ENCODE results near the gene ADGRL1. TPM values are rescaled to one million over a fixed set of nuclear protein-coding genes. Genes with fewer than 3 reads are reported as not detected.

Gene ADGRL1
- total and polyA plus RNA-seq, 2 donors (not counting 3 experiments of a cell fraction or from before 2014, with no cell fraction given): 7.3 to 8.3 TPM

DNA sequence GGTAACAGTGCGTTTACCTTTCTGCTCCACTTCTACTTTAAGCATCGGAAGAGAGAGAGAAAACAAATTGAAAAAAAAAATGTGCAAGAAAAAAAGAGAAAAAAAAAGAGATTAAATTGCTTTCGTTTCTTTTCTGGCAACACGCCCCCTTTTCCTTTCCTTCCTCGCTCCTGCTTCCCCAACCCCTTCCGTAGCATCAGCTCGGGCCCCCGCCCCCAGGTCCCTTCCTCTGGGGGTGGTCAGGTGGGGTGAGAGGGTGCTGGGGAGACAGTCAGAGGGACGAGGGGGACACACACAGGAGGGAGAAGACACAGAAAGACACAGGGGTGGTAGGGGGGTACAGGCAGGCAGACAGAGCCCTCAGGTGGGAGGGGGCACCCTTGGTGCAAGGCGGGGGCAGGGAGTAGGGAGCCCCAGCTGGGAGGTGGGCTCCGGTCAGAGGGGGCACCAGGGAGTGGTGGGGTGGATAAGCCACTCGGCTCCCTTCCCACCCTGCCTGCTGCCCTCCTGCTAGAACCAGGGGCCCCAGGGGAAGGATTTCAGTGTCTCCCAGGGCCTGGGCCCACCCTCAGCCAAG lies 38.9 kb downstream of the ADGRL1 start:
- H2AFZ ChIP-seq (ENCODE audit: low read depth, low read length): no peak overlapping the region
- TF ChIP-seq MYC (IDR thresholded peaks at IDR 0.05; ENCODE audit: low read depth, low read length): no peak
- TF ChIP-seq, protein P1, sequence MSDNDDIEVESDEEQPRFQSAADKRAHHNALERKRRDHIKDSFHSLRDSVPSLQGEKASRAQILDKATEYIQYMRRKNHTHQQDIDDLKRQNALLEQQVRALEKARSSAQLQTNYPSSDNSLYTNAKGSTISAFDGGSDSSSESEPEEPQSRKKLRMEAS (IDR thresholded peaks at IDR 0.05; ENCODE audit: insufficient read depth, insufficient read length): no peak
- H3K9me1 ChIP-seq (replicated peaks; ENCODE audit: control insufficient read depth, extremely low read depth, insufficient read depth, low read length): no peaks in the 10 kb centered on the region
- H3K27me3 ChIP-seq (ENCODE audit: control insufficient read depth in 2 of 2, insufficient read depth in 2 of 2, low read length in 2 of 2): no peaks in the 10 kb centered on the region
- H3K4me2 ChIP-seq (ENCODE audit: insufficient read depth, low read length): no peak overlapping the region
- no peak overlapping the region for H3K9ac ChIP-seq (replicated peaks; ENCODE audit: extremely low read depth, insufficient read depth, low read length)
- no peaks in the 10 kb centered on the region for H3K79me2 ChIP-seq (ENCODE audit: control insufficient read depth, insufficient read depth, low read length)
- intact Hi-C loops (cut with micrococcal nuclease): no loop called here
- ChIA-PET POLR2A (no interaction called here), CTCF (interaction anchor here (1.1 to 1.9 kb wide), 5 partner anchors 12 to 239 kb away, joined by 3 to 12 read pairs (median 6); partner anchors contain the start of gene ASF1B)
- no peaks in the 10 kb centered on the region for H4K20me1 ChIP-seq (replicated peaks; ENCODE audit: control insufficient read depth, extremely low read depth, insufficient read depth, low read length)
- H3K36me3 ChIP-seq (ENCODE audit: control insufficient read depth in 2 of 2, extremely low read depth in 1 of 2, insufficient read depth in 2 of 2, low read length in 2 of 2): no peaks in the 10 kb centered on the region
- no TSS peak for BruUV-seq (replicated peaks)
- DNase-seq (ENCODE audit: low read depth, low spot score) (no peak), FAIRE-seq (no peak)
- dilution Hi-C loops (cut with MboI; ENCODE audit: extremely low pct_ligation_motif_present, low sequenced_read_pairs): no loop called here
- no peaks in the 10 kb centered on the region for H3K4me1 ChIP-seq (ENCODE audit: control insufficient read depth, extremely low read depth, insufficient read depth, low read length)
- no peak overlapping the region for H3K4me3 ChIP-seq (replicated peaks in 1 of 3; ENCODE audit: insufficient read depth in 1 of 3, low read depth in 1 of 3, low read length in 3 of 3)
- H3K9me3 ChIP-seq (replicated peaks; ENCODE audit: control insufficient read depth, insufficient read depth, low read length): no peaks in the 10 kb centered on the region
- no peak overlapping the region for H3K27ac ChIP-seq (ENCODE audit: insufficient read depth, low read depth, low read length)

DNA sequence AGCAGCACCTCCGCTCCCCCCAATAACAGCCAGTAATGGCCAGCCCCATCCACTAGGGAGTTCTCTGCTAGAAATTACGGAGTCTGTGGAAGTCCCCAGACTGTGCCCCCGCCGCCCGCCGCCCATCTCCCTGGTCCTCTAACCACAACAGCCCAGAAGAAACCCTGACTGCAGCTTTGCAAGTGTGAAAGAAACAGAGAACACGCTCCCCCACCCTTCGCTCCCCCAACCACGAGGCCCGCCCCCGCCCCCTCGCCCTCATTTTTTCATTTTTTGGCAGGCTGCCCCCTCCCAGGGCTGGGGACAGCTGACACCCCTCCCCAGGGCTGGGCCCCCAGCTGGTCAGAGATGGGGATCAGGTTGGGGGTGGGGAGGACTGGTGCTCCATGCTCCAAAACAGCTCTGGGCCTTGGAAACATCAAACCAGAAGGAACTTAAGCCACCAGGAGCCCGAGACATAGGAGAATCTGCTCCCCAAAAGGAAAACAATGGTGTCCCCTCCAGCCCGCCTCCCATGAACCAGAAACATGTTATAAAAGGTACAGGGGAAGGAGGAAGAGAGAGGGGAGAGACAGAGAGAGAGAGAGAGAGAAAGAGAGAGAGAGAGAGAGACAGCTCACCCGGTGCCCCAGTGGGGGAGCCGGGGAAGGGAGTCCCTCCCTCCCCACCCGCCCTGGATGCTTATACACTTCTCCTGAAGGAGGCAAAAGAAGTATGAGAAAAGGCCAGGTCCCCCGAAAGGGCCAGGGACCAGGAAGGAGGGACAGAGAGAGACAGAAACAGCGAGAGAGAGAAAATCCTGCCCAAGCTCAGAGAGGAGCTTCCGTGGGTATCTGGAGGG lies 39.8 kb downstream of the ADGRL1 start:
- H3K36me3 ChIP-seq (ENCODE audit: control insufficient read depth in 2 of 2, extremely low read depth in 1 of 2, insufficient read depth in 2 of 2, low read length in 2 of 2): no peaks in the 10 kb centered on the region
- H3K4me2 ChIP-seq (ENCODE audit: insufficient read depth, low read length): no peak overlapping the region
- ChIA-PET POLR2A (interaction anchor here (0.7 kb wide), 1 partner anchor 319 kb away, joined by 3 read pairs; no protein-coding TSS in a partner anchor), CTCF (interaction anchor here (0.5 to 1.1 kb wide), 3 partner anchors 12 to 240 kb away, joined by 3 to 4 read pairs (median 3); no protein-coding TSS in a partner anchor)
- dilution Hi-C loops (cut with MboI; ENCODE audit: extremely low pct_ligation_motif_present, low sequenced_read_pairs) (no loop called here), intact Hi-C loops (cut with micrococcal nuclease) (no loop called here)
- H2AFZ ChIP-seq (ENCODE audit: low read depth, low read length): no peak overlapping the region
- no TSS peak for BruUV-seq (replicated peaks)
- no peak overlapping the region for H3K4me3 ChIP-seq (replicated peaks in 1 of 3; ENCODE audit: insufficient read depth in 1 of 3, low read depth in 1 of 3, low read length in 3 of 3)
- H4K20me1 ChIP-seq (replicated peaks; ENCODE audit: control insufficient read depth, extremely low read depth, insufficient read depth, low read length): no peaks in the 10 kb centered on the region
- no peak overlapping the region for H3K27ac ChIP-seq (ENCODE audit: insufficient read depth, low read depth, low read length)
- no peaks in the 10 kb centered on the region for H3K9me3 ChIP-seq (replicated peaks; ENCODE audit: control insufficient read depth, insufficient read depth, low read length)
- no peaks in the 10 kb centered on the region for H3K9me1 ChIP-seq (replicated peaks; ENCODE audit: control insufficient read depth, extremely low read depth, insufficient read depth, low read length)
- FAIRE-seq (no peak), DNase-seq (ENCODE audit: low read depth, low spot score) (no peak)
- TF ChIP-seq EZH2 (IDR thresholded peaks at IDR 0.05; ENCODE audit: borderline replicate concordance, low read depth, low read length, severe bottlenecking): no peak
- no peak for TF ChIP-seq JUN (IDR thresholded peaks at IDR 0.05; ENCODE audit: borderline replicate concordance, insufficient read depth, insufficient read length, low read depth)
- TF ChIP-seq MYC (IDR thresholded peaks at IDR 0.05; ENCODE audit: low read depth, low read length): no peak
- no peak overlapping the region for H3K9ac ChIP-seq (replicated peaks; ENCODE audit: extremely low read depth, insufficient read depth, low read length)
- no peaks in the 10 kb centered on the region for H3K27me3 ChIP-seq (ENCODE audit: control insufficient read depth in 2 of 2, insufficient read depth in 2 of 2, low read length in 2 of 2)
- no peaks in the 10 kb centered on the region for H3K4me1 ChIP-seq (ENCODE audit: control insufficient read depth, extremely low read depth, insufficient read depth, low read length)
- no peaks in the 10 kb centered on the region for H3K79me2 ChIP-seq (ENCODE audit: control insufficient read depth, insufficient read depth, low read length)
